CD4-positive, alpha-beta T cell treated with Interferon alpha-2 for 1 hour (primary cell): ENCODE data around the gene ECE2.

ENCODE experiments used
- DNase-seq, 2 donors: peaks; one replicate each; pipeline ENCODE4 v3.0.0-alpha.2; 2020 to 2022

Gene ECE2

DNA sequence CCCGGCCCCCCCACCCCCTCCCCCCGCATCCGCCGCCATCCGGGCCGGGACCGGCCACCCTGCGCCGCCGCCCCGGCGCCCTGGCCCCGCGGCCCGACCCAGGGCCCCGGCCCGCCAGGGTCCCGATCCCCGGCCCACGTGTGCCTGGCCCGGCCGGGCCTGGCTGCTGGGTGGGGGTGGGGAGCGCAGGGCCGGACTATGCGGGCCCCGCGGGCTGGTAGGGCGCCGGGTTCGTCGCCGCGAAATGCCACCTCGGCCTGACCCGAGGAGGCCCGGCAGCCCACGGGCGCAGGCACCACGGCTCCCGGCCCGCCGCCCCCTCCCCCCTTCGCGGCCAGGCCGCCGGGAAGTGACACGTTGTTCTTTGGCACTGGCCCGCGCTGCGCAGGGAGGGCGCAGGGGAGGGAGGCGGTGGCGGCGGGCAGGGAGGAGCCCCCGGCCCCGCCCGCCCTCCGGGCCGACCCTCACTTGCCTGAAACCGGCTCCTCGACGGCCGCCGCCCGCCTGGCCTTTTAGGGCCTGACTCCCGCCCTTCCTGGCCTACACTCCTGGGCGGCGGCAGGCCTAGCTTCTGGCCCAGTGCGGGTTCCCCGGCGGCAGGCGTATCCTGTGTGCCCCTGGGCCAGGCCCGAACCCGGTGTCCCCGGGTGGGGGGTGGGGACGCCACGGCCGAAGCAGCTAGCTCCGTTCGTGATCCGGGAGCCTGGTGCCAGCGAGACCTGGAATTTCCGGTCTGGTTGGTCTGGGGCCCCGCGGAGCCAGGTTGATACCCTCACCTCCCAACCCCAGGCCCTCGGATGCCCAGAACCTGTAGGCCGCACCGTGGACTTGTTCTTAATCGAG lies 39.1 kb downstream of the ECE2 start:
- peak; percentile 80 to 85 for DNase-seq

GRCh38 chr3:184315543-184315867 lies 39.7 kb downstream of the ECE2 start:
- no peak for DNase-seq

- peak in 1 of 2 donors; percentile 33 for DNase-seq
Measured at GRCh38 chr3:184315871-184316661, 40.2 kb downstream of the ECE2 start.

DNA sequence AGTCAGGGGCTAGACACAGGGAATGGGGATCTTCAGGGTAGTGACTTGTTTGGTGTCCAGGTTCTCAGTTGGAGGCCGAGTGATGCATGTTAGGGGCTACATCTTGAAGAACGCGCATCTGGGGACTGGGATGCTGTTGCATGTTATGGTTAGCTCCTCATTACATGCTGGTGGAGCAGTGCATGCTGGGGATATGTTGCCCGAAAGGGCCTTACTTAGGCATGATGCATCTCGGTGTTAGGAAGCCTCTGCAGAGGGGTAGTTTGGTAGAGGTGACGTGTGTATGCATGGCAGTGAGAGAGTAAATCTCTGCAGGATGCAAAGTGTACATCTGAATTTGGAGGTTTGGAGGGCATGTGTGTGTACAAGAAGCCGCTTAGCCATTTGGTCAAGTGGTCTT lies 41.0 kb downstream of the ECE2 start:
- no peak for DNase-seq

- no peak for DNase-seq
Measured at GRCh38 chr3:184317201-184317600, 41.4 kb downstream of the ECE2 start.

DNA sequence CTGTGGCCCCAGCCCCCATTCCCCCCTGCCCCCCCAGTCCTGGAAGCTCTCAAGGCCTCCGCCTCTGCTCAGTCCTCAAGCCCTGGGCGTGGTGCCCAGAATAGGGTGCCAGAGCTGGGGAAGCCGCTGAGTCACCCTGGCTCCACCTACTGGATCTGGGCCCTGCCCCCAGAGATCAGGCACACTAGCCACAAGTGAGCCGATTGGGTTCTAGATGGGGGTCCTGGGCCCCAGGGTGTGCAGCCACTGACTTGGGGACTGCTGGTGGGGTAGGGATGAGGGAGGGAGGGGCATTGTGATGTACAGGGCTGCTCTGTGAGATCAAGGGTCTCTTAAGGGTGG lies 44.3 kb downstream of the ECE2 start:
- peak; percentile 31 to 61 for DNase-seq

GRCh38 chr3:184321666-184322065 lies 45.8 kb downstream of the ECE2 start:
- no peak for DNase-seq

DNA sequence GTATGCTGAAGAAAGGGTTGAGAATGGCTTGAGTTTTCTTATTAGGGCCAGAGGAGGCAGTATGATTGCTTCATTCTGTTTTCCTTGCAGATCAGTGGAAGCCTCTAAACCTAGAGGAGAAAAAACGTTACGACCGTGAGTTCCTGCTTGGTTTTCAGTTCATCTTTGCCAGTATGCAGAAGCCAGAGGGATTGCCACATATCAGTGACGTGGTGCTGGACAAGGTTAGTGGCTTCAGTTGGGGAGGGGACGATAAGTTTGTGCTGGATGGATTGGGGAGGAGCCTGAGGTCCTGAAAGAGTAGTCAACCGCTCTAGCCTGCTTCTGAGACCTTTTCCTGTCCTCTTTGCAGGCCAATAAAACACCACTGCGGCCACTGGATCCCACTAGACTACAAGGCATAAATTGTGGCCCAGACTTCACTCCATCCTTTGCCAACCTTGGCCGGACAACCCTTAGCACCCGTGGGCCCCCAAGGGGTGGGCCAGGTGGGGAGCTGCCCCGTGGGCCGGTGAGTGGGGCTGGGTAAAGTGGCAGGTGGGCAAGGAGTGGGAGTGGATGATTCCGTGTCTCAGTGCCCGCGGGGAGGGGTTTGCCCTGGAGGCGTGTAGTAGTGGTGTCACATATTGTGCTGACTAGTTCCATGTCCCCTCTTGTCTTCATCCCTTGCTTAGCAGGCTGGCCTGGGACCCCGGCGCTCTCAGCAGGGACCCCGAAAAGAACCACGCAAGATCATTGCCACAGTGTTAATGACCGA lies 47.1 kb downstream of the ECE2 start:
- DNase-seq = peak in 1 of 2 donors; percentile 61

DNA sequence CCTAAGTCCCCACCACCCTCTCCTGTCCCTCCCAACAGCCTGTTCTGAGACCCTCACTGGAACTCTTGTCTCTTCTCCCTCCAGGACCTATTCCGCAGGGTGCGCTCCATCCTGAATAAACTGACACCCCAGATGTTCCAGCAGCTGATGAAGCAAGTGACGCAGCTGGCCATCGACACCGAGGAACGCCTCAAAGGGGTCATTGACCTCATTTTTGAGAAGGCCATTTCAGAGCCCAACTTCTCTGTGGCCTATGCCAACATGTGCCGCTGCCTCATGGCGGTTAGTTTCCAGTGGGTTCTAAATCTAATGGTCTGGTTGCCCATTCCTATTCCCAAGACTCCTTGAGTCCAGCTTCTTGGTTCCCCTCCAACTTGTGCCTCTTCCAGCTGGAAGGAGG lies 47.9 kb downstream of the ECE2 start:
- DNase-seq = no peak

GRCh38 chr3:184325269-184325668 lies 49.4 kb downstream of the ECE2 start:
- DNase-seq = no peak

GRCh38 chr3:184325715-184326369 lies 50.0 kb downstream of the ECE2 start:
- DNase-seq = no peak

- DNase-seq = no peak
Measured at GRCh38 chr3:184327171-184327570, 51.3 kb downstream of the ECE2 start.

- DNase-seq = no peak
Measured at GRCh38 chr3:184328516-184328915, 52.7 kb downstream of the ECE2 start.

DNA sequence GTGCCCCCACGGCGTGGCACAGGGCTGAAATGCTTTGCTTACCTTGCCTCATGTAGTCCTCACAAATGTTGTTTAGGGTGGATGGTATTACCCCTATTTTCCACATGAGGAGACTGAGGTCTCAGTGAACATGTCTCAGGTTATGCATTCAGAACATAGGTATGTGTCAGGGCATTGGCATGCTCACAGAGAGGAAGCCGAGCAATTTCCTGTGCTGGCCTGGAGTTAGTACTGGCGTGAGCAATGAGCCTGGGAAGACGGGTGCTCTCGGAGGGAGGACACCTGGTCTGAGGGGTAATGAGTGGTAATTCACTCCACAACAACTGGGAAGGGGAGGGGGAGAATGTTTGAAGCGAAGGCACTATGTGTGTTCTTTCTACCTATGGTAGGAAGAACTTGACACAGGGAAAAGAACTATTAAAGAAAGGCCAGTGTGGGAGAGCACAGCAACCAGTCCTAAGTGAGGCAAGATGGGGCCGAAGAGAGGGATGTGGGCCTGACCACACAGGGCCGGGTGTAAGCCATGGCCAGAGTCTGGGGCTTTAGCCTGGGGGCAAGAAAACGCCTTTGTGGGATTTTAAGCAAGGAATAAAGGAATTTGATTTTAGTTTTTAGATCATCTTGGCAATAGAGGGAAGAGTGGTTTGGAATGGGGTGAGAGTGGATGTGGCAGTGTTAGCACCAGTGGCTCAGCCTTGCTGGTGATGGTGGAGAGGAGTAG lies 56.7 kb downstream of the ECE2 start:
- no peak for DNase-seq

DNA sequence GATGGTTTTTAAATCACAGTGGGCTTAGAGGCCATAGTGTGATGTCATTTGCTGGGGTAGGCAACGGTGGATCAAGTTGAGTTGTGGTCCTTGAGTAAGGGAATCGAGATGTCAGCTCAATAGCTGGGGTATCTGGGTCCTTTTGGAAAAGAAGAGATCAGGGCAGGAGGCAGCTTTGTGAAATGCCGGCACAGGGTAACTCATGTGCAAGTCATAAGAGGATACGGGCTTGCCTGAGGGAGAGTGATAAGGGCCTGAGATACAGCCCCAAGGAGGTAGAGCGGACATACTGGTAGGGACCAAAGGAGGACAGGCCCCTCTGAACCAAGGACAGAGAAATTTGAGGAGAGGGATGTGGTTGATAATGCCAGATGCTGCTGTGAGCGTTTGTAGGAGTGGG lies 57.4 kb downstream of the ECE2 start:
- DNase-seq = no peak

DNA sequence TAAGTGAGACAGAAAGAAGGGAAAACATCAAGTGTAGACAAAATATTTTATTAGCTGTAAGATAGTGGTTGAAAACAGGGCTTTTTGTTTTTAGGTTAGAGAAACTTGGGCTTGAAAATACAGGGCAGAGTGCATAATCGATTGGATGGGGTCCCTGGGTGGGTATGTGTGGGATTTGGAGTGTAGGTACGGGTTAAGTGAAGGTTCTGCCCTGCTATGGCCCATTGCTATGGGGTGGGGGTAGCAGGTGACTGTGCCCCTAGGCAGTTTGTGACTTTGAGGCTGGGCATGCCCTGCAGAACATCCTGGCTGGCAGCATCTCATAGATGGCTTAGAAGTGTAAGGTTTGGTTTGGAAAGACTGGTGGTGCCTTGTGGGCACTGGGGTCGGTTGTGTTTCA lies 57.9 kb downstream of the ECE2 start:
- DNase-seq = no peak

DNA sequence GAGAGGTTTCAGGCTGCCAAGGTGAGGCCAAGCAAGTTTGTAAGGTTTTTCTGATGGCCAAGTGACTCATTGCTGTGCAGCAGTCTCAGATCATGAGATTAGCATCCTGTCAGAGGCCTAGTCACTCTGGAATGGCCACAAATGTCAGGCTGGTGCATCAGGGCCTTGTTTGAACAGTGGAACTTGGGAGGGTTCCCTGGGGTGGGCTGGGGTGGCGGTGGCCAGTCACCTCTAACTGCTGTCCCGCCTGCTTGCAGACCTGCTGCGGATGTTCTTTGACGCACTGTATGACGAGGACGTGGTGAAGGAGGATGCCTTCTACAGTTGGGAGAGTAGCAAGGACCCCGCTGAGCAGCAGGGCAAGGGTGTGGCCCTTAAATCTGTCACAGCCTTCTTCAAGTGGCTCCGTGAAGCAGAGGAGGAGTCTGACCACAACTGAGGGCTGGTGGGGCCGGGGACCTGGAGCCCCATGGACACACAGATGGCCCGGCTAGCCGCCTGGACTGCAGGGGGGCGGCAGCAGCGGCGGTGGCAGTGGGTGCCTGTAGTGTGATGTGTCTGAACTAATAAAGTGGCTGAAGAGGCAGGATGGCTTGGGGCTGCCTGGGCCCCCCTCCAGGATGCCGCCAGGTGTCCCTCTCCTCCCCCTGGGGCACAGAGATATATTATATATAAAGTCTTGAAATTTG lies 58.8 kb downstream of the ECE2 start:
- peak in 1 of 2 donors; percentile 44 for DNase-seq

GRCh38 chr3:184335291-184335660 lies 59.5 kb downstream of the ECE2 start:
- DNase-seq = no peak

DNA sequence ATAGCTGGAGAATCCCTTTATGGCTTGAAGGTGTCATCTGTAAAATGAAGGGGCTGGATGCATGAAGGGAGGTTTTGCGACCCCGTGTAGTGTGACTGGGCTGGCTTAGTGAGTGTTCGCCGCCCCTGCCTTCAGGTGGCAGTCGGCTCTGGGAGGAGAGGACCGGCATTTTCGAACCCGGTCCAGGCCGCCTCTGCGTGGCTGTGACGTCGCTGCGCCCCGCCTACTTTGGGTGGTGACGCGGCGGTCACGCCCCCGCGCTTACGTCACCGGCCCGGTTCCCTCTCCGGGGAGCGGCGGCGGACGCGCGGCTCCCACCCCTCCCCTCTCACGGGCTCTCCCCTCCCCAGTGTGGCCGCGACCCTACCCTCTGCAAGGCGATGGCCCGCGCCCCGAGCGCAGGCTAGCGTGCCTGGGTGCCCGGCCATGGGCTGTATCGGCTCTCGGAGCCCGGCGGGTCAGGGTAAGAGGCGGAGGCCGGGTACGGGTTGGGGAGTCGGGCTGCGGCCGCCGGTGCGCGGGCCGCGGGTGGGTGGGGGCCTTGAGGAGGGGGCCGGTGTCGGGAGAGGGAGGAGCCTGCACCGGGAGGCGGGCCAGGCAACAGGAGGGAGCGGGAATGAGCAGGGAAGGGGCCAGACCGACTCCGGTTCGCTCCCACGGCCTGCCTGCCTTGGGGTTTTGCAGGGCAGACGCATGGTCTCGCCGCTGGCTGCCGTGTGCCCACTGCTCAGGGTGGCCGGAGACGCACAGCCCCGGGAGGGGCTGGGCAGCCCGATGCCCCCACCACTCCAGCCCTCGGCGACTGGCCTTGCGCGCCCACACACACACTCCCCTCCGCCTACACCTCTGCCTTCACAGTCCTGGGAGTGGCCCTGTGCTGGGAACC lies 60.1 kb downstream of the ECE2 start:
- DNase-seq = peak; percentile 86 to 92

GRCh38 chr3:184336547-184337398 lies 61.0 kb downstream of the ECE2 start:
- DNase-seq = no peak
